SK-N-MC (cell line): ENCODE results near the gene SDK1.

Experiments used
- EZH2 ChIP-seq: fragments of 200-600 bp; sonication (generic); IDR thresholded peaks from one replicate; pipeline ENCODE4 v1.6.1; 2017; ENCODE audit warnings: antibody characterized with exemption
- FOXP2 ChIP-seq: optimal IDR thresholded peaks from 2 replicates; pipeline ENCODE3; 2011; ENCODE audit warnings: mild to moderate bottlenecking, moderate library complexity; ENCODE audit not compliant: insufficient read depth; ENCODE audit errors: extremely low read length, control extremely low read depth
- POLR2AphosphoS5 ChIP-seq: IDR thresholded peaks from 2 replicates; pipeline ENCODE4 v1.6.1; 2012; ENCODE audit warnings: mild to moderate bottlenecking, low read depth, low read length, borderline replicate concordance

GRCh38 chr7:4097001-4097609 is 796.1 kb downstream of the SDK1 start:
- no peak for TF ChIP-seq POLR2AphosphoS5
- no peak for TF ChIP-seq EZH2
- no peak for TF ChIP-seq FOXP2
